ENCODE measurements around the gene PLB1.

DNA sequence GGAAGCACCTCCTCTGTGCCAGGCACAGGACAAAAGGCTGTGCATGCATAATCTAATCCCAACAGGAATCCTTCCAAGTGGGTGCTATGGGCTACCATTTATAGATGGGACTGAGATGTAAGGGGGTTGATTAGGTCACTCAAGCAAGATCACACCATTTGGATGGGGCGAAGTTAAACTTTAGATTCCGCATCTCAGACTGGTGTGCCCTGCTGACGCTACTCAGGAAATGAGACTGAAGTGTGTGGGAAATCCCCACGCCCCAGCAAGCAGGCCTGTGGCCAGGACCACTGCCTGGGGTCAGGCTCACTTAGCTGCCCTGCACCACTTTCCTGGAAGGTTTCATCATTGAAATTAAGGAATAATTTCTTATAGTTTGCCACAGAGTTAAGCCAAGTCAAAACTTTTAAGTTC is 185.3 kb downstream of the PLB1 start:
- TF ChIP-seq PRRX2 (CRISPR knock-in tag; IDR thresholded peaks at IDR 0.05) (no peak), CTCF (IDR thresholded peaks at IDR 0.05) (no peak)
